Brain microvascular endothelial cell (primary cell): ENCODE measurements around the gene USB1.

Source experiments
- DNase-seq: peaks from one replicate; pipeline ENCODE4 v3.0.0-alpha.2; 2020
- H3K27ac ChIP-seq: fragments of 250-450 bp; sonication (Bioruptor Pico); 2 replicates; pipeline ENCODE4 v1.5.1; 2020; ENCODE audit warnings: mild to moderate bottlenecking, moderate library complexity
- H3K27me3 ChIP-seq: fragments of 250-450 bp; sonication (Bioruptor Pico); replicated peaks from 2 replicates; pipeline ENCODE4 v1.5.1; 2020; ENCODE audit warnings: mild to moderate bottlenecking
- H3K36me3 ChIP-seq: fragments of 250-450 bp; sonication (Bioruptor Pico); replicated peaks from 2 replicates; pipeline ENCODE4 v1.5.1; 2020; ENCODE audit warnings: mild to moderate bottlenecking
- H3K4me3 ChIP-seq: 2 replicates; pipeline ENCODE4 v1.5.1; 2011; ENCODE audit warnings: low read depth, mild to moderate bottlenecking, control low read depth, low read length, moderate library complexity
- CTCF ChIP-seq: IDR thresholded peaks from 2 replicates; pipeline ENCODE4 v1.5.1; 2011; ENCODE audit warnings: low read depth, mild to moderate bottlenecking, moderate library complexity, low read length, control low read depth, inconsistent platforms; ENCODE audit errors: missing control alignments
- in situ Hi-C: cut with HindIII; loops from 2 replicates; pipeline ENCODE4 v1.10.0; 2017; ENCODE audit warnings: low sequenced_read_pairs, low pct_ligation_motif_present

USB1 gene

DNA sequence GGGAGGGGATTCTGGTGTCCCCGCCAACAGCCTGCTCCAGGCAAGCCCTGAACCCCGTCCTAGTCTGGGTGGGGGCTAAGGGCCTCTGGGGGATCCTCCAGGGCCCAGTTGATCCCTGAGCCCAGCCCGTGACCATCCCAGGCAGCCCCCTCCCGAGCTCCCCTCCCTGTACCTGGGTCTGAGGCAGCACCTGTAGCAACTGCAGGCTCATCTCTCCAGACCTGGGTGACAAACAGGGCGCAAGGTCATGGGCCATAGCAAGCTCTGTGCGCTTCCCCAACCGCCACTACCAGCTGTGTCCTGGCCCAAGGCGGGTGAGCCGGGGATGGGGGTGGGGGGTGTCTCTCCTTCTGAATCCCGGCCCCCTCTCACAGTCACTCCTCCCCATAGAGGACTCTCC lies 40.9 kb upstream of the USB1 start:
- DNase-seq = no peak
- no peaks in the 10 kb centered on the region for H3K27me3 ChIP-seq
- H3K4me3 ChIP-seq = no peak overlapping the region
- no peaks in the 10 kb centered on the region for H3K36me3 ChIP-seq
- no peak overlapping the region for H3K27ac ChIP-seq
- in situ Hi-C loops = no loop called here
- no peak for TF ChIP-seq CTCF

DNA sequence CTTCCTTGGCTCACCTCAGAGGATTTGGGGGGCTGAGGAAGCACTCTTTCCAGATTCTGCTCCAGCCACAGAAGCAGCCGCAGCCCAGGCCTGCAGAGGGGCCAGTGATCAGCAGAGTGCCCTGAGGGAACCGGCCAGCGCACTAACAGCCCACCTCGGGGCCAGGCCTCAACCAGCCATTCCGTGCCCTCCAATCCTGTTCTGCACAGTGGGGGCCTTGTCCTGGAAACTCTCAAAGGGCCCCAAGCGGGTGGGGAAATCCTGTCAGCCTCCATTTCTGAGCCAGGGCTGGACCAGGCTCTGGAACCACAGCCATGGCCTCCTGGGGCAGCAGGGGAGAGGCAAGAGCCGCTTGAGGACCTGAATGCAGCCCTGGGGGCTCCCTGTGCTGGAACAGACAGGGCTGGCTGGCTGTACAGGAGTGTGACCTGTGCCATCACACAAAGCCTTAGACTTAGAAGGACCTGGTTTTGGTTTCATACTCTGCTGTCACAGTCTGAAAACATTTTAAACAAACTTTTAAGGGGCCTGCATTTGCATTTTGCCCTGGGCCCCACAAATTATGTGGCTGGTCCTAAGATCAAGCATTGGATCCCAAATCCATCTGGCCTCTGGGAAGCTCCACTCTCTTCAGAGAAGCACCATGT lies 40.3 kb upstream of the USB1 start:
- Histone ChIP-seq H3K27me3 (no peaks in the 10 kb centered on the region), H3K4me3 (no peak overlapping the region), H3K36me3 (no peaks in the 10 kb centered on the region), H3K27ac (no peak overlapping the region)
- no peak for DNase-seq
- in situ Hi-C loops = no loop called here
- no peak for TF ChIP-seq CTCF

GRCh38 chr16:57961538-57961937 lies 39.7 kb upstream of the USB1 start:
- no peak for DNase-seq
- H3K27me3 ChIP-seq = no peaks in the 10 kb centered on the region
- H3K4me3 ChIP-seq = no peak overlapping the region
- no peak for TF ChIP-seq CTCF
- H3K36me3 ChIP-seq = no peaks in the 10 kb centered on the region
- in situ Hi-C loops = no loop called here
- H3K27ac ChIP-seq = no peak overlapping the region

DNA sequence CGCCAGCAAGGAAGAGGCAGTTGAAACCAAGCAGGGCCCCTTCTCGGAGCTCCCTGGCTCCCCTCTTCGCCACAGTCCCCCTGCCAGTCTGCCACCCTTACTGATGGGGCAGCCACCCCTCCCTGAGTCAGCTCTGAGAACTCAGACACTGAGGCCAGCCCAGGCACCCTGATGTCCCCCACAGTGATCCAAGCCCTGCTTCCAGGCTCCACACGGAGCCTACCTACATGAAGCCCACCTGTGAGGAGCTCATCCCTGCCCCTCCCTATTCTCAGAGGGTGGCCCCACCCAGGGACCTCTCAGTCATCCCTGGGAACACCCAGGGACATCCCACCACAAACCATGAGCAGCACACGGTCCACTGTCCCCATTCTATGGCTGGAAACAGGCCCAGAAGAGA lies 39.2 kb upstream of the USB1 start:
- Histone ChIP-seq H3K4me3 (no peak overlapping the region), H3K27me3 (no peaks in the 10 kb centered on the region), H3K27ac (no peak overlapping the region), H3K36me3 (no peaks in the 10 kb centered on the region)
- TF ChIP-seq CTCF = no peak
- no peak for DNase-seq
- in situ Hi-C loops = no loop called here

DNA sequence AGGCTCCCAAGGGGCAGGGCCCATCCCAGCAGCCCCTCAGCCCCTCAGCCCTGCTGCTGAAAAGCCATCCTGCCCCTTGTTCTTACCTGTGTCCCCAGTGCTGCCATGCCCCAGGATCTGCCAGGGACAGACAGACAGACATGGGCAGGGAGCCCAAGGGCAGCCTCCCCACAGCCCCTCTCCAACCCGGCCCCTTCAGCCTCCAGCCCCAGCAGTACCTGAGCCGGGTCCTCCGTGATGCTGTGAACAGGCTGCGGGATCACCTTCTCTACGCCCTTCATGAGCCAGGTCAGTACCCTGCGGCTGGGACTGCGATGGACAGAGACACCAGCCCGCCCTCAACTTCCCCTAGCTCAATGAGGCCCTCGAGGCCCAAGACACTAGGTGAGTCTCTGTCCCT lies 38.5 kb upstream of the USB1 start:
- Histone ChIP-seq H3K27ac (no peak overlapping the region), H3K27me3 (no peaks in the 10 kb centered on the region), H3K4me3 (no peak overlapping the region), H3K36me3 (no peaks in the 10 kb centered on the region)
- in situ Hi-C loops = no loop called here
- no peak for DNase-seq
- no peak for TF ChIP-seq CTCF

GRCh38 chr16:57964157-57964700 lies 37.0 kb upstream of the USB1 start:
- no peak for DNase-seq
- H3K27ac ChIP-seq = no peak overlapping the region
- no peaks in the 10 kb centered on the region for H3K36me3 ChIP-seq
- no peak for TF ChIP-seq CTCF
- no peak overlapping the region for H3K4me3 ChIP-seq
- no peaks in the 10 kb centered on the region for H3K27me3 ChIP-seq
- in situ Hi-C loops = no loop called here
